HepG2 (cell line): ENCODE measurements around the gene ALX4. TPM values are rescaled to one million over a fixed set of nuclear protein-coding genes. Genes with fewer than 3 reads are reported as not detected.

Source experiments
- ATAC-seq: fragments of 200-7000 bp; cut with Tn5 transposase; 3 replicates; pipeline ENCODE4 v1.9.1; 2020; ENCODE audit warnings: mild to moderate bottlenecking, moderate library complexity
- BruUV-seq: library from RNA; stranded (reverse); fragments of 400-500 nt; replicated peaks from 2 replicates; lab custom pipeline; 2021; lab: Mats Ljungman, UMichigan
- CTCF ChIA-PET: fragments of 300-600 bp; formaldehyde crosslinking; extraction: SDS; loops from one replicate; lab custom pipeline; 2021; ENCODE audit warnings: low total read pairs, inconsistent platforms, low intra/inter-chr PET ratio; lab: Yijun Ruan, JAX
- POLR2A ChIA-PET: fragments of 350-600 bp; sonication (Branson Sonifier 250); formaldehyde crosslinking; loops from one replicate; lab custom pipeline; 2020; ENCODE audit warnings: antibody characterized with exemption, inconsistent platforms; lab: Yijun Ruan, JAX
- DNase-seq: peaks from one replicate; pipeline ENCODE4 v3.0.0-alpha.2; 2015; ENCODE audit warnings: low spot score
- FAIRE-seq: peaks from 3 replicates; lab custom pipeline; 2011; peaks lifted over from hg19 to GRCh38; lab: Jason Lieb, UNC
- H2AFZ ChIP-seq: one replicate; pipeline ENCODE4 v1.6.1; 2011; ENCODE audit warnings: low read length, inconsistent platforms
- H3K27ac ChIP-seq: fragments of 300-600 bp; 3 replicates; pipeline ENCODE4 v1.8.0; 2011; ENCODE audit warnings: mixed run types, mild to moderate bottlenecking, mixed read lengths, low read length, inconsistent platforms; ENCODE audit not compliant: insufficient read depth; ENCODE audit errors: extremely low read length
- H3K27me3 ChIP-seq, 2 experiments: fragments of 200-600 bp in 1 of 2; 2 replicates in 1 of 2; 3 replicates in 1 of 2; pipeline versions ENCODE4 v1.6.0 to v1.8.0; 2011; ENCODE audit warnings: low read length in 2 of 2, mild to moderate bottlenecking in 2 of 2, moderate library complexity in 2 of 2, inconsistent platforms in 1 of 2; ENCODE audit not compliant: insufficient read depth in 2 of 2, control insufficient read depth in 1 of 2
- H3K36me3 ChIP-seq, 2 experiments: fragments of 200-600 bp in 1 of 2; replicated peaks in 1 of 2; 2 replicates in 1 of 2; 3 replicates in 1 of 2; pipeline versions ENCODE4 v1.5.1 to v1.8.0; 2011; ENCODE audit warnings: low read length in 2 of 2, inconsistent platforms in 1 of 2; ENCODE audit not compliant: insufficient read depth in 2 of 2, control insufficient read depth in 1 of 2
- H3K4me1 ChIP-seq: 2 replicates; pipeline ENCODE4 v1.5.1; 2012; ENCODE audit warnings: low read length, inconsistent platforms; ENCODE audit not compliant: insufficient read depth
- H3K4me2 ChIP-seq: 2 replicates; pipeline ENCODE4 v1.6.0; 2011; ENCODE audit warnings: low read depth, low read length, inconsistent platforms
- H3K4me3 ChIP-seq, 3 experiments: fragments of 200-600 bp in 1 of 3; sonication (generic), shearing (Covaris generic) in 1 of 3; replicated peaks in 1 of 3; 2 replicates each; pipeline ENCODE4 v1.5.1; 2011 to 2016; ENCODE audit warnings: low read length in 3 of 3, inconsistent platforms in 2 of 3, low read depth in 2 of 3, mild to moderate bottlenecking in 2 of 3, control low read depth in 1 of 3, mixed read lengths in 1 of 3; ENCODE audit not compliant: insufficient read depth in 1 of 3
- H3K79me2 ChIP-seq: one replicate; pipeline ENCODE4 v1.6.1; 2011; ENCODE audit warnings: low read length, inconsistent platforms; ENCODE audit not compliant: insufficient read depth
- H3K9ac ChIP-seq: 2 replicates; pipeline ENCODE4 v1.6.0; 2011; ENCODE audit warnings: mild to moderate bottlenecking, low read depth, low read length, inconsistent platforms; ENCODE audit not compliant: insufficient read depth
- H3K9me3 ChIP-seq: 2 replicates; pipeline ENCODE4 v1.5.1; 2012; ENCODE audit warnings: mild to moderate bottlenecking, low read length
- H4K20me1 ChIP-seq: 2 replicates; pipeline ENCODE4 v1.6.0; 2011; ENCODE audit warnings: inconsistent platforms, mild to moderate bottlenecking, low read length, moderate library complexity; ENCODE audit not compliant: insufficient read depth
- GTF3A ChIP-seq: sonication (generic); formaldehyde crosslinking; conservative IDR thresholded peaks from 2 replicates; pipeline ENCODE4 v1.4.0; 2020; ENCODE audit warnings: mild to moderate bottlenecking, missing genetic modification reagents
- MNT ChIP-seq: fragments of 450-650 bp; IDR thresholded peaks from 2 replicates; pipeline ENCODE4 v1.6.1; 2016
- SAP130 ChIP-seq: IDR thresholded peaks from 2 replicates; pipeline ENCODE4 v1.6.1; 2016; ENCODE audit warnings: low read depth
- ZBTB43 ChIP-seq: sonication (generic); formaldehyde crosslinking; conservative IDR thresholded peaks from 2 replicates; pipeline ENCODE4 v1.4.0; 2020; ENCODE audit warnings: missing genetic modification reagents
- ZNF180 ChIP-seq: sonication (generic); formaldehyde crosslinking; IDR thresholded peaks from 2 replicates; pipeline ENCODE4 v1.4.0; 2020; ENCODE audit warnings: low read depth, missing genetic modification reagents, borderline replicate concordance
- ZNF318 ChIP-seq: sonication (generic); formaldehyde crosslinking; IDR thresholded peaks from 2 replicates; pipeline ENCODE4 v1.4.0; 2020; ENCODE audit warnings: mild to moderate bottlenecking, missing genetic modification reagents
- WGBS: methylation state at CpG from one replicate; pipeline ENCODE4 v1.1.6; 2017; ENCODE audit warnings: low lambda C conversion rate; 5-methylcytosine and 5-hydroxymethylcytosine counted together
- in situ Hi-C: cut with HindIII; loops from 2 replicates; pipeline ENCODE4 v1.10.0; 2017; ENCODE audit warnings: low pct_unique_long_range_greater_than_20kb; ENCODE audit not compliant: extremely low pct_ligation_motif_present
- intact Hi-C: fragments of 100-400 bp; cut with micrococcal nuclease; formaldehyde crosslinking; loops from one replicate; pipeline ENCODE4 v1.10.0; 2022; ENCODE audit not compliant: unreplicated experiment
- polyA plus RNA-seq, 8 experiments: library from polyadenylated mRNA; depleted of rRNA in 3 of 8; stranded (reverse) in 7 of 8; unstranded in 1 of 8; fragments of >200 nt; fragmentation: Illumina TruSeq in 4 of 8; extraction: Trizol in 4 of 8; gene quantifications; 2 replicates each; pipeline versions ENCODE4 v1.2.1 to v1.2.3, GENCODE V29; 2011 to 2016; ENCODE audit warnings: low read depth in 4 of 8, missing spikeins in 1 of 8, mixed read lengths in 1 of 8; ENCODE audit not compliant: insufficient read depth in 1 of 8
- total RNA-seq, 5 experiments: library from RNA; depleted of rRNA; stranded (reverse); fragments of >200 nt; fragmentation: Illumina TruSeq; extraction: Trizol; gene quantifications; 2 replicates each; pipeline ENCODE4 v1.2.3, GENCODE V29; 2016; ENCODE audit warnings: low read depth in 1 of 5

ALX4 gene
- total and polyA plus RNA-seq, 2 of the 13 experiments (the other 11 are each of a cell fraction or from before 2014, with no cell fraction given): not detected

- WGBS: 44% methylated on average over 9 of the region's 9 CpGs
- ChIA-PET POLR2A (no interaction called here), CTCF (no interaction called here)
- H3K27me3 ChIP-seq: peaks cover 1 to 27% of the 10 kb centered on the region in 2 experiments; a peak in 2 of 5 replicates
- no peaks in the 10 kb centered on the region for H4K20me1 ChIP-seq
- ATAC-seq: no peak
- intact Hi-C loops: no loop called here
- DNase-seq: no peak
- H3K4me2 ChIP-seq: no peak overlapping the region
- no peak overlapping the region for H3K9ac ChIP-seq
- no peak overlapping the region for H3K27ac ChIP-seq
- TF ChIP-seq MNT (peak; percentile 37; the same call in 1 of the 2 replicates), SAP130 (CRISPR knock-in tag) (no peak)
- TF ChIP-seq, all 625 proteins: peak for 1
- BruUV-seq: no TSS peak
- FAIRE-seq: no peak
- no peaks in the 10 kb centered on the region for H3K9me3 ChIP-seq
- in situ Hi-C loops: no loop called here
- H3K4me1 ChIP-seq: no peaks in the 10 kb centered on the region
- H3K4me3 ChIP-seq: no peak overlapping the region
- H3K36me3 ChIP-seq: no peaks in the 10 kb centered on the region
- no peak overlapping the region for H2AFZ ChIP-seq
- H3K79me2 ChIP-seq: no peaks in the 10 kb centered on the region
Observed at GRCh38 chr11:44351006-44351660, 41.2 kb upstream of the ALX4 start.

GRCh38 chr11:44349328-44349727, 39.4 kb upstream of the ALX4 start:
- CTCF ChIA-PET: no interaction called here
- no peak overlapping the region for H3K9ac ChIP-seq
- DNase-seq (no peak), ATAC-seq (no peak), FAIRE-seq (no peak)
- no peaks in the 10 kb centered on the region for H4K20me1 ChIP-seq
- intact Hi-C loops: no loop called here
- WGBS: 0% methylated on average over 3 of the region's 3 CpGs
- H3K9me3 ChIP-seq: no peaks in the 10 kb centered on the region
- H3K4me2 ChIP-seq: no peak overlapping the region
- no peaks in the 10 kb centered on the region for H3K79me2 ChIP-seq
- no peak overlapping the region for H2AFZ ChIP-seq
- H3K4me1 ChIP-seq: no peaks in the 10 kb centered on the region
- BruUV-seq: no TSS peak
- in situ Hi-C loops: no loop called here
- no peaks in the 10 kb centered on the region for H3K36me3 ChIP-seq
- H3K27me3 ChIP-seq: peaks cover 1 to 29% of the 10 kb centered on the region in 2 experiments; a peak in 2 of 5 replicates
- no peak overlapping the region for H3K4me3 ChIP-seq
- POLR2A ChIA-PET: no interaction called here
- H3K27ac ChIP-seq: no peak overlapping the region
- TF ChIP-seq ZNF180: no peak
- no peak for TF ChIP-seq GTF3A (CRISPR knock-in tag)
- no peak for TF ChIP-seq ZBTB43 (CRISPR knock-in tag)
- no peak for TF ChIP-seq ZNF318 (CRISPR knock-in tag)
